LNCaP clone FGC (cell line): Measurements from ENCODE around the gene UNC119.

Experiments
- DNase-seq: peaks from one replicate; pipeline ENCODE4 v3.0.0-alpha.2; 2011; ENCODE audit warnings: low read depth
- H3K4me3 ChIP-seq: 2 replicates; pipeline ENCODE4 v1.5.1; 2011; ENCODE audit warnings: mild to moderate bottlenecking, low read depth, low read length, control low read depth
- CTCF ChIP-seq: IDR thresholded peaks from 2 replicates; pipeline ENCODE4 v1.5.1; 2012; ENCODE audit warnings: mild to moderate bottlenecking; ENCODE audit not compliant: control insufficient read depth, insufficient read depth; ENCODE audit errors: extremely low read depth

Gene UNC119

GRCh38 chr17:28513476-28513875 lies 38.9 kb downstream of the UNC119 start:
- DNase-seq, result no peak
- no peak for TF ChIP-seq CTCF
- H3K4me3 ChIP-seq, result no peak overlapping the region

GRCh38 chr17:28511858-28512461 lies 40.5 kb downstream of the UNC119 start:
- no peak overlapping the region for H3K4me3 ChIP-seq
- TF ChIP-seq CTCF, result no peak
- no peak for DNase-seq

GRCh38 chr17:28509789-28510188 lies 42.6 kb downstream of the UNC119 start:
- DNase-seq, result no peak
- TF ChIP-seq CTCF, result no peak
- no peak overlapping the region for H3K4me3 ChIP-seq

GRCh38 chr17:28508211-28508724 lies 44.2 kb downstream of the UNC119 start:
- no peak overlapping the region for H3K4me3 ChIP-seq
- DNase-seq, result no peak
- TF ChIP-seq CTCF, result no peak

- no peak for DNase-seq
- H3K4me3 ChIP-seq, result no peak overlapping the region
- no peak for TF ChIP-seq CTCF
Observed at GRCh38 chr17:28507567-28508203, 44.7 kb downstream of the UNC119 start.

- DNase-seq, result no peak
- H3K4me3 ChIP-seq, result no peak overlapping the region
- TF ChIP-seq CTCF, result no peak
Observed at GRCh38 chr17:28506763-28507487, 45.5 kb downstream of the UNC119 start.
